Esophagus muscularis mucosa (tissue), 4 donors: ENCODE measurements around the gene HDAC4. TPM values are rescaled to one million over a fixed set of nuclear protein-coding genes. Genes with fewer than 3 reads are reported as not detected.
A peak's percentile ranks its signal among the peaks of the same experiment; 100 is the strongest.
"Not testable (repeated sequence)": the region's sequence is repeated elsewhere in the genome, so short reads cannot be mapped to it uniquely, and the experiment has no call there.

Experiments
- DNase-seq: peaks from one replicate; pipeline ENCODE4 v3.0.0-alpha.2; 2017; ENCODE audit errors: extremely low spot score
- H3K27ac ChIP-seq, 4 donors: fragments of 200-600 bp; sonication (generic); replicated peaks in 1 of 4; 1 replicate in 3 of 4; 2 replicates in 1 of 4; pipeline ENCODE4 v1.5.1; 2016 to 2019; ENCODE audit warnings: mild to moderate bottlenecking in 1 of 4
- H3K27me3 ChIP-seq, 4 donors: fragments of 200-600 bp; sonication (generic); one replicate each; pipeline versions ENCODE4 v1.5.1 to v1.6.0; 2016 to 2019
- H3K36me3 ChIP-seq, 4 donors: fragments of 200-600 bp; sonication (generic); one replicate each; pipeline ENCODE4 v1.5.1; 2016 to 2019
- H3K4me1 ChIP-seq, 4 donors: fragments of 200-600 bp; sonication (generic); one replicate each; pipeline ENCODE4 v1.5.1; 2016 to 2019
- H3K4me3 ChIP-seq, 4 donors: fragments of 200-600 bp; sonication (generic); 1 replicate in 2 of 4; 2 replicates in 2 of 4; pipeline ENCODE4 v1.5.1; 2016 to 2019; ENCODE audit warnings: mild to moderate bottlenecking in 4 of 4, moderate library complexity in 1 of 4
- H3K9me3 ChIP-seq, 4 donors: fragments of 200-600 bp; sonication (generic); 1 replicate in 3 of 4; 2 replicates in 1 of 4; pipeline ENCODE4 v1.5.1; 2016 to 2019
- CTCF ChIP-seq, 3 experiments: fragments of 200-600 bp in 2 of 3; fragments of 450-650 bp in 1 of 3; sonication (generic) in 2 of 3; IDR thresholded peaks; one replicate each; pipeline ENCODE4 v1.5.1; 2017 to 2019; ENCODE audit warnings: antibody characterized with exemption in 3 of 3, mild to moderate bottlenecking in 2 of 3, moderate library complexity in 1 of 3
- EP300 ChIP-seq: sonication (generic); formaldehyde crosslinking; IDR thresholded peaks from one replicate; pipeline ENCODE4 v1.6.1; 2017; ENCODE audit warnings: antibody characterized with exemption
- POLR2A ChIP-seq: fragments of 450-650 bp; IDR thresholded peaks from one replicate; pipeline ENCODE4 v1.6.1; 2017; ENCODE audit warnings: antibody characterized with exemption, moderate library complexity, mild to moderate bottlenecking, low read depth
- POLR2AphosphoS5 ChIP-seq, 2 donors: sonication (generic); formaldehyde crosslinking; IDR thresholded peaks; one replicate each; pipeline ENCODE4 v1.6.1; 2017; ENCODE audit warnings: antibody characterized with exemption in 2 of 2
- WGBS: methylation state at CpG from one replicate; pipeline ENCODE4 v1.1.5; 2018; 5-methylcytosine and 5-hydroxymethylcytosine counted together
- intact Hi-C: fragments of 100-400 bp; cut with DNase I; formaldehyde crosslinking; loops from one replicate; pipeline ENCODE4 v1.15.1; 2023
- total RNA-seq, 4 donors: library from RNA; depleted of rRNA; stranded (reverse); fragments of >200 nt; gene quantifications; one replicate each; pipeline versions ENCODE4 v1.1.0 to v1.2.1, GENCODE V29; 2016

The HDAC4 gene
- total RNA-seq, 4 donors from 2014 or later: 59.4 to 119 (median 76.1) TPM

DNA sequence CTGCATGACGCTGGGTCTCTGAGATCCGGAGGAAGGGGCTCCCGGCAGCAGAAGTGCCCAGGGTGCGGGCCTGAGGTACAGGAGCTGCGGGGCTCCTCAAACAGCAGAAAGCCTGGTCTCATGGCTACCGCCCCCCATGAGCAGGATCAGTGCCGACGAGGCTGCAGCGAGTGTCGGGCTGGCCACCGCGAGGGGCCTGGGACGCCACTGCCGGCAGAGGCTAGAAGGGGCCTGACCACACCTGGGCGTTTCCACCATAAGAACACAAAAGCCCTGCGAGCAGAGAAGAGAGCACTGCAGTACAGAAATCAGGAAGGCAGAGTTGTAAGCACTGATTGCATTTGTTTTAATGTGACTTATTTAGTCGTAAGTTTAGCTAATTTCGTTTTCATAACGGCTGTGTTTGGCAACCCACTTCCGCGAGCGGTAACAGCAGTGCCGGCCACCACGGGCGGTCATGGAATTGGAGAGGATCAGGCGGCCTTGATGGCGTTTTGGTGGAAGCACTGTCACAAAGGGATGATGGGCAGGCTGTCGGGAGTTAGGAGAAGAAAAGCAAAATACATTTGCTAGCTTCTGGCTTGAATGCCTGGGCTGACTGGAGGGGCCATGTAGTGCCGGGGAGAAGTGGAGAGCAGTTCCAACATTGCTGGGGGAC, 117.4 kb downstream of the HDAC4 start:
- WGBS: 94% methylated on average over 29 of the region's 29 CpGs
- H3K36me3 ChIP-seq: peaks cover 0 to 4% (median 0%) of the 10 kb centered on the region in 4 donors
- H3K27ac ChIP-seq: peak overlapping the region in 1 of 4 donors; percentile 4
- no peaks in the 10 kb centered on the region for H3K9me3 ChIP-seq
- peaks cover 68 to 82% (median 78%) of the 10 kb centered on the region in 4 donors for H3K4me1 ChIP-seq
- TF ChIP-seq CTCF (IDR thresholded peaks at IDR 0.05) (no peak), POLR2AphosphoS5 (IDR thresholded peaks at IDR 0.05) (no peak), POLR2A (no peak), EP300 (no peak)
- DNase-seq: no peak
- intact Hi-C loops: no loop called here
- no peak overlapping the region for H3K4me3 ChIP-seq
- no peaks in the 10 kb centered on the region for H3K27me3 ChIP-seq

DNA sequence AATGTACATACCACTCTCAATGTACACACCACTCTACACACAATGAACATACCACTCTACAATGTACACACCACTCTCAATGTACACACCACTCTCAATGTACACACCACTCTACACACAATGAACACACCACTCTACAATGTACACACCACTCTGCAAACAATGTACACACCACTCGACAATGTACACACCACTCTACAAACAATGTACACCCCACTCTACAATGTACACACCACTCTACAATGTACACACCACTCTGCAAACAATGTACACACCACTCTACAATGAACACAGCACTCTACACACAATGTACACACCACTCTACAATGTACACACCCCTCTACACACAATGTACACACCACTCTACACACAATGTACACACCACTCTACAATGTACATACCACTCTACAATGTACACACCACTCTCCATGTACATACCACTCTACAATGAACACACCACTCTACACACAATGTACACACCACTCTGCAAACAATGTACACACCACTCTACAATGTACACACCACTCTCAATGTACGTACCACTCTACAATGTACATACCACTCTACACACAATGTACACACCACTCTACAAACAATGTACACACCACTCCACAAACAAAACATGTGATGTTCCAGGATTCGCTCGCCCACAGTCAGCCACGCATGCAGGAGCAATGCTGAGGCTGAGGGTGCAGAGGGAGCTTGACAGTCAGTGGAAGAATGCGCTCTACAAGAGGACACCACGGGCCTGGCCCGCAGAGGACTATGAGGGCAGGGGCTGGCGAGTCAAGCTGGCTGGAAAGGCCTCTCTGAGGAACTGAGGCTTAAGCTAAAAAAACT, 118.2 kb downstream of the HDAC4 start:
- Histone ChIP-seq H3K36me3 (peaks cover 0 to 4% (median 0%) of the 10 kb centered on the region in 4 donors), H3K4me3 (no peak overlapping the region), H3K27me3 (no peaks in the 10 kb centered on the region), H3K4me1 (peaks cover 65 to 82% (median 79%) of the 10 kb centered on the region in 4 donors), H3K9me3 (no peaks in the 10 kb centered on the region), H3K27ac (peak overlapping the region in 1 of 4 donors; percentile 4)
- WGBS: 94% methylated on average over 9 of the region's 9 CpGs
- no peak for DNase-seq
- intact Hi-C loops: no loop called here
- TF ChIP-seq POLR2A (no peak), CTCF (IDR thresholded peaks at IDR 0.05) (no peak), POLR2AphosphoS5 (IDR thresholded peaks at IDR 0.05) (no peak), EP300 (no peak)

DNA sequence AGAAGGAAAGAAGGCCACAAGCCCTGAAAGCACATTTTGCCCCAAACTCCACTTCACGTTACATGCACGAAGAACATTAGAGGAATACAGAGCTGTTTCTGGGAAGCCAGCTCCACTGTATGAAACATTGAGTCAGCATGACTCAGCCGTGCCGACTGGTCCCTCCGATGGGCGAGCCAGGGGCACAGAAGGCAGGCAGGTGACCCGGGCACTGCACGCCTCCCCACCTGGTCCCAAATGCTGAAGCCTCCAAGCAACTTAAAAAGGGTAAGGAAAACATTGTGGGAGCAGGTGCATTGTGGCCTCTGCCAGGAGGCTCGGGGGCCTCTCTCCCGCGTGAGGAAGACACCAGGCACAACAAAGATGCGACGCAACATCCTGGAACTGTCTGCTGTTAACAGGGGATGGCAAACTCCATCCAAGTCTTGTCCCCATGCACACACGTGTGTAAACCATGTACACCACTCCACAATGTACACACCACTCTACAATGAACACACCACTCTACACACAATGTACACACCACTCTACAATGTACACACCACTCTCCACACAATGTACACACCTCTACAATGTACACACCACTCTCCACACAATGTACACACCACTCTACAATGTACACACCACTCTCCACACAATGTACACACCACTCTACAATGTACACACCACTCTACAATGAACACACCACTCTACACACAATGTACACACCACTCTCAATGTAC, 120.4 kb downstream of the HDAC4 start:
- DNase-seq, H3K27me3 ChIP-seq, H3K36me3 ChIP-seq, H3K4me3 ChIP-seq, intact Hi-C loops, H3K9me3 ChIP-seq: not testable (repeated sequence)
- H3K27ac ChIP-seq: peak overlapping the region; percentile 57 to 86 (median 70)
- peak; percentile 75 for TF ChIP-seq POLR2AphosphoS5 (IDR thresholded peaks at IDR 0.05)
- TF ChIP-seq EP300: peak; percentile 78
- peaks cover 66 to 82% (median 79%) of the 10 kb centered on the region in 4 donors for H3K4me1 ChIP-seq
- WGBS: 67% methylated on average over 12 of the region's 14 CpGs

- Histone ChIP-seq H3K36me3 (peaks cover 0 to 4% (median 0%) of the 10 kb centered on the region in 4 donors), H3K27ac (peak overlapping the region; percentile 57 to 86 (median 70)), H3K27me3 (no peaks in the 10 kb centered on the region), H3K4me3 (no peak overlapping the region), H3K4me1 (peaks cover 66 to 82% (median 79%) of the 10 kb centered on the region in 4 donors), H3K9me3 (no peaks in the 10 kb centered on the region)
- TF ChIP-seq EP300: no peak
- no peak for TF ChIP-seq POLR2AphosphoS5 (IDR thresholded peaks at IDR 0.05)
- TF ChIP-seq CTCF (IDR thresholded peaks at IDR 0.05): no peak
- no peak for TF ChIP-seq POLR2A
- 73% methylated on average over 20 of the region's 20 CpGs for WGBS
- DNase-seq: no peak
- intact Hi-C loops: no loop called here
These were observed 121.1 kb downstream of the HDAC4 start for GRCh38 chr2:239279508-239280295.
